ENCODE measurements around the gene IGFBPL1.

Gene IGFBPL1

GRCh38 chr9:38418366-38418765 lies 5.9 kb downstream of the IGFBPL1 start:
- Histone ChIP-seq H3K27me3 (replicated peaks; ENCODE audit: control insufficient read depth, insufficient read depth, low read length) (no peaks in the 10 kb centered on the region; the same call in 1 of the 2 replicates), H3K36me3 (ENCODE audit: control insufficient read depth, insufficient read depth, low read length) (no peaks in the 10 kb centered on the region), H3K4me3 (replicated peaks; ENCODE audit: low read depth, low read length) (no peak overlapping the region)
- TF ChIP-seq CTCF (IDR thresholded peaks at IDR 0.05; ENCODE audit: insufficient read depth, low read length, poor library complexity, severe bottlenecking) = no peak
- no peak for DNase-seq (ENCODE audit: extremely low read depth, insufficient read length)

GRCh38 chr9:38417003-38417945 lies 7.0 kb downstream of the IGFBPL1 start:
- no peaks in the 10 kb centered on the region; the same call in 1 of the 2 replicates for H3K27me3 ChIP-seq (replicated peaks; ENCODE audit: control insufficient read depth, insufficient read depth, low read length)
- H3K4me3 ChIP-seq (replicated peaks; ENCODE audit: low read depth, low read length) = no peak overlapping the region
- H3K36me3 ChIP-seq (ENCODE audit: control insufficient read depth, insufficient read depth, low read length) = no peaks in the 10 kb centered on the region
- peak; percentile 77 for TF ChIP-seq CTCF (IDR thresholded peaks at IDR 0.05; ENCODE audit: insufficient read depth, low read length, poor library complexity, severe bottlenecking)
- DNase-seq (ENCODE audit: extremely low read depth, insufficient read length) = no peak

GRCh38 chr9:38416461-38416860 lies 7.8 kb downstream of the IGFBPL1 start:
- TF ChIP-seq CTCF (IDR thresholded peaks at IDR 0.05; ENCODE audit: insufficient read depth, low read length, poor library complexity, severe bottlenecking) = no peak
- no peak overlapping the region for H3K4me3 ChIP-seq (replicated peaks; ENCODE audit: low read depth, low read length)
- DNase-seq (ENCODE audit: extremely low read depth, insufficient read length) = no peak
- H3K36me3 ChIP-seq (ENCODE audit: control insufficient read depth, insufficient read depth, low read length) = no peaks in the 10 kb centered on the region
- H3K27me3 ChIP-seq (replicated peaks; ENCODE audit: control insufficient read depth, insufficient read depth, low read length) = no peaks in the 10 kb centered on the region; the same call in 1 of the 2 replicates

GRCh38 chr9:38415856-38416255 lies 8.4 kb downstream of the IGFBPL1 start:
- DNase-seq (ENCODE audit: extremely low read depth, insufficient read length) = no peak
- no peak for TF ChIP-seq CTCF (IDR thresholded peaks at IDR 0.05; ENCODE audit: insufficient read depth, low read length, poor library complexity, severe bottlenecking)
- Histone ChIP-seq H3K27me3 (replicated peaks; ENCODE audit: control insufficient read depth, insufficient read depth, low read length) (no peaks in the 10 kb centered on the region; the same call in 1 of the 2 replicates), H3K4me3 (replicated peaks; ENCODE audit: low read depth, low read length) (no peak overlapping the region), H3K36me3 (ENCODE audit: control insufficient read depth, insufficient read depth, low read length) (no peaks in the 10 kb centered on the region)

GRCh38 chr9:38414040-38414723 lies 10.1 kb downstream of the IGFBPL1 start:
- DNase-seq (ENCODE audit: extremely low read depth, insufficient read length) = no peak
- no peaks in the 10 kb centered on the region for H3K36me3 ChIP-seq (ENCODE audit: control insufficient read depth, insufficient read depth, low read length)
- no peak for TF ChIP-seq CTCF (IDR thresholded peaks at IDR 0.05; ENCODE audit: insufficient read depth, low read length, poor library complexity, severe bottlenecking)
- H3K4me3 ChIP-seq (replicated peaks; ENCODE audit: low read depth, low read length) = no peak overlapping the region
- H3K27me3 ChIP-seq (replicated peaks; ENCODE audit: control insufficient read depth, insufficient read depth, low read length) = no peaks in the 10 kb centered on the region; the same call in 1 of the 2 replicates

All from GM06990 (cell line).